Lower leg skin (tissue), 4 donors: ENCODE data around the gene DTL. TPM values are rescaled to one million over a fixed set of nuclear protein-coding genes. Genes with fewer than 3 reads are reported as not detected.

Experiments
- DNase-seq, 2 donors: peaks; one replicate each; pipeline ENCODE4 v3.0.0-alpha.2; 2019; ENCODE audit warnings: low spot score in 2 of 2
- H3K4me3 ChIP-seq: fragments of 200-600 bp; sonication (generic); 2 replicates; pipeline ENCODE4 v1.5.1; 2017; ENCODE audit warnings: mild to moderate bottlenecking, low read depth; ENCODE audit not compliant: poor library complexity, severe bottlenecking
- POLR2A ChIP-seq, 2 donors: fragments of 450-650 bp; IDR thresholded peaks; one replicate each; pipeline ENCODE4 v1.6.1; 2016 to 2017; ENCODE audit warnings: antibody characterized with exemption in 2 of 2, mild to moderate bottlenecking in 1 of 2, moderate library complexity in 1 of 2
- WGBS, 2 donors: methylation state at CpG; one replicate each; pipeline ENCODE4 v1.1.5; 2018; 5-methylcytosine and 5-hydroxymethylcytosine counted together
- intact Hi-C: fragments of 100-400 bp; cut with DNase I; formaldehyde crosslinking; loops from one replicate; pipeline ENCODE4 v1.15.0; 2023; ENCODE audit warnings: low total_unique reads
- total RNA-seq, 4 donors: library from RNA; depleted of rRNA; stranded (reverse); fragments of >200 nt; gene quantifications; one replicate each; pipeline ENCODE4 v1.1.0, GENCODE V29; 2016
- TF ChIP-seq, protein P1 (sequence below), 3 donors: fragments of 450-650 bp; IDR thresholded peaks; one replicate each; pipeline ENCODE4 v1.5.1; 2016; ENCODE audit warnings: antibody characterized with exemption in 3 of 3, mild to moderate bottlenecking in 3 of 3, moderate library complexity in 2 of 3

Gene DTL
- total RNA-seq, 4 donors from 2014 or later: 0.23 to 1.2 (median 0.90) TPM

GRCh38 chr1:212082765-212083406 lies 47.3 kb downstream of the DTL start:
- H3K4me3 ChIP-seq: no peak overlapping the region
- no peak for TF ChIP-seq POLR2A (IDR thresholded peaks at IDR 0.05)
- TF ChIP-seq, protein P1, sequence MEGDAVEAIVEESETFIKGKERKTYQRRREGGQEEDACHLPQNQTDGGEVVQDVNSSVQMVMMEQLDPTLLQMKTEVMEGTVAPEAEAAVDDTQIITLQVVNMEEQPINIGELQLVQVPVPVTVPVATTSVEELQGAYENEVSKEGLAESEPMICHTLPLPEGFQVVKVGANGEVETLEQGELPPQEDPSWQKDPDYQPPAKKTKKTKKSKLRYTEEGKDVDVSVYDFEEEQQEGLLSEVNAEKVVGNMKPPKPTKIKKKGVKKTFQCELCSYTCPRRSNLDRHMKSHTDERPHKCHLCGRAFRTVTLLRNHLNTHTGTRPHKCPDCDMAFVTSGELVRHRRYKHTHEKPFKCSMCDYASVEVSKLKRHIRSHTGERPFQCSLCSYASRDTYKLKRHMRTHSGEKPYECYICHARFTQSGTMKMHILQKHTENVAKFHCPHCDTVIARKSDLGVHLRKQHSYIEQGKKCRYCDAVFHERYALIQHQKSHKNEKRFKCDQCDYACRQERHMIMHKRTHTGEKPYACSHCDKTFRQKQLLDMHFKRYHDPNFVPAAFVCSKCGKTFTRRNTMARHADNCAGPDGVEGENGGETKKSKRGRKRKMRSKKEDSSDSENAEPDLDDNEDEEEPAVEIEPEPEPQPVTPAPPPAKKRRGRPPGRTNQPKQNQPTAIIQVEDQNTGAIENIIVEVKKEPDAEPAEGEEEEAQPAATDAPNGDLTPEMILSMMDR (IDR thresholded peaks at IDR 0.05): no peak
- DNase-seq: no peak
- 94 to 98% methylated on average over 2 of the region's 2 CpGs for WGBS, 2 donors
- intact Hi-C loops: no loop called here

DNA sequence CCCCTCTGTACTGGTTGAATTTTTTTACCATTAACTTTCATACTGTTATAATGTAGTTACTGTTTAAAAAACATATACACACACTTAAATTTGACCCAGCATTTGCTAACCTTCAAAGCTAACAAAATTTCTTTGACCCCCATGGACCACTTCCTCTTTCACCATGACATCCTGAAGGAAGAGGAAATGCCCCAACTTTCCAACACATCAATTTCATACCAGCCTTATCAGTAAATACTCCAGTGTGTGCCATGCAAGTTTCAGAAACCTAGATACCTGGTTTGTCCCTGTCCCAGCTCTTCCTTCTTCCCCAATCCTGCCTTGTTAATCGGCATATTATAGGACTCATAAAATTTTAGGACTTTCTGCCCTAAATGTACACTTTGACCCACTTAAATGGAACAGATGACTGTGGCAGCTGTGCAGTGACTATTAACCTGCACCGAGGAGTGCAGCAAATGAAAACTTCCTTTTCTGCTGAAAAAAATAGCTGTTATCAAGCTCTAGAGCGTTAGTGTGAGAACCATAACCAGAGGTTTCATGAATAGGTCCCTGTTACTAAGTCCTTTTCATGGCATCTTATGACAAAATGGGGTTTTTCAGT lies 54.1 kb downstream of the DTL start:
- WGBS, 2 donors: 74 to 79% methylated on average over 3 of the region's 3 CpGs
- DNase-seq: no peak
- TF ChIP-seq, protein P1 (IDR thresholded peaks at IDR 0.05): no peak
- TF ChIP-seq POLR2A (IDR thresholded peaks at IDR 0.05): no peak
- intact Hi-C loops: no loop called here
- no peak overlapping the region for H3K4me3 ChIP-seq

- no peak for DNase-seq
- WGBS, 2 donors: 81 to 82% methylated on average over 6 of the region's 6 CpGs
- intact Hi-C loops: no loop called here
- H3K4me3 ChIP-seq: no peak overlapping the region
- TF ChIP-seq, protein P1 (IDR thresholded peaks at IDR 0.05): no peak
- TF ChIP-seq POLR2A (IDR thresholded peaks at IDR 0.05): no peak
These were observed 56.0 kb downstream of the DTL start for GRCh38 chr1:212091438-212092121.

- no peak for TF ChIP-seq POLR2A (IDR thresholded peaks at IDR 0.05)
- TF ChIP-seq, protein P1 (IDR thresholded peaks at IDR 0.05): no peak
- DNase-seq: no peak
- WGBS, 2 donors: 90 to 92% methylated on average over 2 of the region's 2 CpGs
- intact Hi-C loops: no loop called here
- no peak overlapping the region for H3K4me3 ChIP-seq
These were observed 61.8 kb downstream of the DTL start for GRCh38 chr1:212097360-212097759.

GRCh38 chr1:212098310-212098709 lies 62.8 kb downstream of the DTL start:
- intact Hi-C loops: no loop called here
- DNase-seq: no peak
- no peak for TF ChIP-seq POLR2A (IDR thresholded peaks at IDR 0.05)
- TF ChIP-seq, protein P1 (IDR thresholded peaks at IDR 0.05): no peak
- WGBS, 2 donors: 94 to 99% methylated on average over 9 of the region's 9 CpGs
- no peak overlapping the region for H3K4me3 ChIP-seq
